ENCODE measurements around the gene COL5A1.

The COL5A1 gene

GRCh38 chr9:134880484-134881312, 239.1 kb downstream of the COL5A1 start, which contains the start of gene FCN2:
Gene FCN2, plus strand, starts transcription at chr9:134880810. Its CDS starts 12 bp downstream, at chr9:134880822.
- DNase-seq (ENCODE audit: low read depth) = no peak

- no peak for DNase-seq (ENCODE audit: low read depth)
These were observed 239.7 kb downstream of the COL5A1 start for GRCh38 chr9:134881313-134881670.

GRCh38 chr9:134882204-134882785, 240.7 kb downstream of the COL5A1 start:
- DNase-seq (ENCODE audit: low read depth) = no peak

- no peak for DNase-seq (ENCODE audit: low read depth)
These were observed 241.6 kb downstream of the COL5A1 start for GRCh38 chr9:134883040-134883782.

GRCh38 chr9:134884492-134884891, 242.9 kb downstream of the COL5A1 start:
- DNase-seq (ENCODE audit: low read depth) = no peak

GRCh38 chr9:134885001-134885678, 243.5 kb downstream of the COL5A1 start:
- DNase-seq (ENCODE audit: low read depth) = no peak

- DNase-seq (ENCODE audit: low read depth) = no peak
These were observed 244.2 kb downstream of the COL5A1 start for GRCh38 chr9:134885679-134886412.

- no peak for DNase-seq (ENCODE audit: low read depth)
These were observed 244.9 kb downstream of the COL5A1 start for GRCh38 chr9:134886413-134886913.

GRCh38 chr9:134887219-134887618, 245.6 kb downstream of the COL5A1 start:
- DNase-seq (ENCODE audit: low read depth) = no peak

- DNase-seq (ENCODE audit: low read depth) = no peak
These were observed 246.3 kb downstream of the COL5A1 start for GRCh38 chr9:134887686-134888602.

GRCh38 chr9:134888603-134889190, 247.1 kb downstream of the COL5A1 start:
- DNase-seq (ENCODE audit: low read depth) = no peak

- DNase-seq (ENCODE audit: low read depth) = no peak
These were observed 248.0 kb downstream of the COL5A1 start for GRCh38 chr9:134889386-134890154.

- no peak for DNase-seq (ENCODE audit: low read depth)
These were observed 248.5 kb downstream of the COL5A1 start for GRCh38 chr9:134890155-134890495.

GRCh38 chr9:134891053-134891452, 249.4 kb downstream of the COL5A1 start:
- no peak for DNase-seq (ENCODE audit: low read depth)

GRCh38 chr9:134891713-134892112, 250.1 kb downstream of the COL5A1 start:
- DNase-seq (ENCODE audit: low read depth) = no peak

GRCh38 chr9:134892221-134892620, 250.6 kb downstream of the COL5A1 start:
- DNase-seq (ENCODE audit: low read depth) = no peak

- DNase-seq (ENCODE audit: low read depth) = no peak
These were observed 251.3 kb downstream of the COL5A1 start for GRCh38 chr9:134892820-134893420.
